Thymus (tissue), 11 donors: ENCODE measurements around the gene TMEM120A. TPM values are rescaled to one million over a fixed set of nuclear protein-coding genes. Genes with fewer than 3 reads are reported as not detected.

Experiments
- DNase-seq, 9 donors: peaks; one replicate each; pipeline ENCODE4 v3.0.0-alpha.2; 2013; ENCODE audit warnings: low spot score in 9 of 9, low read depth in 6 of 9, missing footprints in 1 of 9
- H3K27ac ChIP-seq, 2 donors: one replicate each; pipeline ENCODE4 v1.5.1; 2013; ENCODE audit warnings: control low read depth in 1 of 2, low read depth in 1 of 2, low read length in 1 of 2, mild to moderate bottlenecking in 1 of 2, moderate library complexity in 1 of 2
- H3K27me3 ChIP-seq, 2 donors: one replicate each; pipeline ENCODE4 v1.5.1; 2013; ENCODE audit warnings: low read length in 1 of 2; ENCODE audit not compliant: control insufficient read depth in 2 of 2, insufficient read depth in 1 of 2
- H3K36me3 ChIP-seq, 2 donors: one replicate each; pipeline ENCODE4 v1.5.1; 2013; ENCODE audit warnings: low read length in 1 of 2, mild to moderate bottlenecking in 1 of 2, moderate library complexity in 1 of 2; ENCODE audit not compliant: control insufficient read depth in 2 of 2, insufficient read depth in 2 of 2
- H3K4me1 ChIP-seq, 2 donors: one replicate each; pipeline ENCODE4 v1.5.1; 2013; ENCODE audit warnings: low read length in 2 of 2; ENCODE audit not compliant: control insufficient read depth in 2 of 2, insufficient read depth in 2 of 2
- H3K4me3 ChIP-seq, 2 donors: one replicate each; pipeline ENCODE4 v1.5.1; 2013; ENCODE audit warnings: low read length in 2 of 2, control low read depth in 1 of 2, mild to moderate bottlenecking in 1 of 2
- H3K9me3 ChIP-seq, 2 donors: one replicate each; pipeline ENCODE4 v1.5.1; 2013; ENCODE audit warnings: low read length in 1 of 2, mild to moderate bottlenecking in 1 of 2; ENCODE audit not compliant: control insufficient read depth in 2 of 2, insufficient read depth in 1 of 2
- WGBS: extraction: QIAGEN DNeasy Blood & Tissue Kit; methylation state at CpG from one replicate; pipeline ENCODE4 v1.1.7; 2013; 5-methylcytosine and 5-hydroxymethylcytosine counted together
- polyA plus RNA-seq: library from polyadenylated mRNA; stranded (reverse); fragments of 200-250 nt; gene quantifications from one replicate; pipeline ENCODE4 v1.2.3, GENCODE V29; 2013
- total RNA-seq: library from RNA; stranded (reverse); fragments of 120-200 nt; gene quantifications from one replicate; pipeline ENCODE4 v1.2.4, GENCODE V29; 2013
- donor health status: healthy.

Gene TMEM120A
- total and polyA plus RNA-seq, 2 donors, result 6.8 to 48.8 TPM

GRCh38 chr7:75966190-75966961 is 28.0 kb downstream of the TMEM120A start:
- DNase-seq, result peak in 1 of 9 donors; percentile 29
- H3K4me3 ChIP-seq, result no peak overlapping the region
- 92% methylated on average over 26 of the region's 26 CpGs for WGBS
- H3K4me1 ChIP-seq, result peaks cover 0 to 5% of the 10 kb centered on the region in 2 donors
- H3K36me3 ChIP-seq, result peaks cover 26 to 27% of the 10 kb centered on the region in 2 donors
- no peaks in the 10 kb centered on the region for H3K27me3 ChIP-seq
- H3K27ac ChIP-seq, result peak overlapping the region in 1 of 2 donors; percentile 47
- no peaks in the 10 kb centered on the region for H3K9me3 ChIP-seq

- Histone ChIP-seq H3K9me3 (no peaks in the 10 kb centered on the region), H3K27ac (no peak overlapping the region), H3K4me1 (peaks cover 0 to 5% of the 10 kb centered on the region in 2 donors), H3K27me3 (no peaks in the 10 kb centered on the region), H3K4me3 (no peak overlapping the region), H3K36me3 (peaks cover 28% of the 10 kb centered on the region in 2 donors)
- DNase-seq, result no peak
- 95% methylated on average over 13 of the region's 13 CpGs for WGBS
Observed at GRCh38 chr7:75965617-75966016, 28.8 kb downstream of the TMEM120A start.

GRCh38 chr7:75963381-75963995 is 30.9 kb downstream of the TMEM120A start:
- no peak for DNase-seq
- Histone ChIP-seq H3K27me3 (no peaks in the 10 kb centered on the region), H3K4me1 (peaks cover 0 to 5% of the 10 kb centered on the region in 2 donors), H3K4me3 (no peak overlapping the region), H3K9me3 (no peaks in the 10 kb centered on the region), H3K27ac (no peak overlapping the region), H3K36me3 (peaks cover 32 to 34% of the 10 kb centered on the region in 2 donors)
- WGBS, result 92% methylated on average over 9 of the region's 9 CpGs

- H3K9me3 ChIP-seq, result no peaks in the 10 kb centered on the region
- no peak overlapping the region for H3K27ac ChIP-seq
- no peaks in the 10 kb centered on the region for H3K27me3 ChIP-seq
- 79% methylated on average over 18 of the region's 18 CpGs for WGBS
- no peak overlapping the region for H3K4me3 ChIP-seq
- peaks cover 32 to 34% of the 10 kb centered on the region in 2 donors for H3K36me3 ChIP-seq
- DNase-seq, result no peak
- peaks cover 0 to 5% of the 10 kb centered on the region in 2 donors for H3K4me1 ChIP-seq
Observed at GRCh38 chr7:75962607-75963380, 31.6 kb downstream of the TMEM120A start.

- WGBS, result 98% methylated on average over 7 of the region's 7 CpGs
- Histone ChIP-seq H3K4me1 (peaks cover 0 to 5% of the 10 kb centered on the region in 2 donors), H3K27me3 (no peaks in the 10 kb centered on the region), H3K4me3 (no peak overlapping the region), H3K36me3 (peaks cover 40 to 42% of the 10 kb centered on the region in 2 donors), H3K9me3 (no peaks in the 10 kb centered on the region), H3K27ac (no peak overlapping the region)
- DNase-seq, result no peak
Observed at GRCh38 chr7:75961218-75961617, 33.2 kb downstream of the TMEM120A start.

GRCh38 chr7:75960372-75960771 is 34.0 kb downstream of the TMEM120A start:
- no peaks in the 10 kb centered on the region for H3K9me3 ChIP-seq
- DNase-seq, result no peak
- H3K27ac ChIP-seq, result no peak overlapping the region
- H3K4me1 ChIP-seq, result no peaks in the 10 kb centered on the region
- no peak overlapping the region for H3K4me3 ChIP-seq
- H3K36me3 ChIP-seq, result peaks cover 42 to 45% of the 10 kb centered on the region in 2 donors
- WGBS, result 99% methylated on average over 6 of the region's 6 CpGs
- H3K27me3 ChIP-seq, result no peaks in the 10 kb centered on the region

GRCh38 chr7:75958802-75959543 is 35.4 kb downstream of the TMEM120A start:
- WGBS, result 96% methylated on average over 9 of the region's 9 CpGs
- H3K27ac ChIP-seq, result no peak overlapping the region

GRCh38 chr7:75957021-75957736 is 37.2 kb downstream of the TMEM120A start:
- no peaks in the 10 kb centered on the region for H3K9me3 ChIP-seq
- no peak overlapping the region for H3K27ac ChIP-seq
- H3K4me3 ChIP-seq, result no peak overlapping the region
- H3K4me1 ChIP-seq, result no peaks in the 10 kb centered on the region
- 98% methylated on average over 16 of the region's 16 CpGs for WGBS
- DNase-seq, result no peak
- H3K36me3 ChIP-seq, result peaks cover 59 to 62% of the 10 kb centered on the region in 2 donors
- no peaks in the 10 kb centered on the region for H3K27me3 ChIP-seq

More at GRCh38 chr7:75958802-75959543, 35.4 kb downstream of the TMEM120A start:
- Histone ChIP-seq H3K4me3 (no peak overlapping the region), H3K9me3 (no peaks in the 10 kb centered on the region), H3K36me3 (peaks cover 53 to 56% of the 10 kb centered on the region in 2 donors), H3K4me1 (no peaks in the 10 kb centered on the region), H3K27me3 (no peaks in the 10 kb centered on the region)
- DNase-seq, result no peak
